ENCODE measurements around the gene PKN1.

GRCh38 chr19:14416817-14417231, 16.3 kb upstream of the PKN1 start:
- no peak for TF ChIP-seq CTCF (IDR thresholded peaks at IDR 0.05)
- TF ChIP-seq POLR2A (IDR thresholded peaks at IDR 0.05): no peak
- TF ChIP-seq POLR2AphosphoS5 (IDR thresholded peaks at IDR 0.05): no peak
- no peak for TF ChIP-seq EP300 (IDR thresholded peaks at IDR 0.05)
